ENCODE measurements around the gene CLIC5. TPM values are rescaled to one million over a fixed set of nuclear protein-coding genes. Genes with fewer than 3 reads are reported as not detected.

CLIC5 gene
- 100 to 1,000 TPM; 182 to 199 (median 197) TPM for polyA plus RNA-seq (ENCODE audit: insufficient read length in 4 of 4)

GRCh38 chr6:46015119-46015968 is at the start of gene CLIC5:
CLIC5 (minus strand) TSS chr6:46015860; CDS start chr6:46015542, 318 bp downstream.
- no peak for DNase-seq (ENCODE audit: low read depth in 4 of 4, low spot score in 2 of 4)

DNA sequence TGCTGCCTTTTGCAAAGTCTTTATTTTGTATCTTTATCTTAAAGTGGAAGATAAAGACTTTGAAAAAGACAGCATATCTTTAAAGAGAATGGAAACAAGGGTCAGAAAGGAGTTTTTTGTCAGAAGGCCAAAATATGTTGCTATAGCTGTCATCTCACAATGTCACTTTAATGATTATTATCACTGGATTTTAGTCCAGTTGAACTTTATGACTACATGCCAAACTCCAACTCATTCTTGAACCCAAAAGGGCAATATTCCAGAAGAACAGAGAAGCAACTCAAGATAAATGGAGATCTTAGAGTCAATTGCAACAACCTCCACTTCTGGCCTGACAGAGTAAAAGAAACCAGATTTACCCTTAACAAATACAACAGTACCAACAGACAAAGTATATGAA is 47.3 kb upstream of the CLIC5 start:
- no peak for DNase-seq (ENCODE audit: low read depth in 4 of 4, low spot score in 2 of 4)

DNA sequence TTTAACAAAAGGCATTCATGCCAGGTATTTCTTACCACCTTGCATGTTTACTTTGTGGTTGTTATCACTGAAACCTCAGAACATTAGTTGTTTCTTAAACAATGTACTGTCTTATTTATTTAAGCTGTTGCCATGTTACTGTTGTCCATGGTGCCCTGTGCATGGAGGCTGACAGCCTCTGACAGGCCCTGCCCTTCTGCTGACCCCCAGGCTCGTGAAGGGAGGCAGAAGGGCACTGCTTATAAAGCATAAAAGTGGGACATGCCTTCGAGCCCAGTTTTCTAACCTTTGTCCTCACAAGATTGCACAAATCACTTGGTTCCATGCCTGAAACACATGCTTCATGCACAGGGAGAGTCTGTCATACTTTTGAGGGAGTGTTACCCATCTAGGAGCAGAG is 46.7 kb upstream of the CLIC5 start:
- no peak for DNase-seq (ENCODE audit: low read depth in 4 of 4, low spot score in 2 of 4)

GRCh38 chr6:46061497-46061896 is 45.8 kb upstream of the CLIC5 start:
- DNase-seq (ENCODE audit: low read depth in 4 of 4, low spot score in 2 of 4): no peak

- no peak for DNase-seq (ENCODE audit: low read depth in 4 of 4, low spot score in 2 of 4)
Measured at GRCh38 chr6:46059608-46060007, 43.9 kb upstream of the CLIC5 start.

- DNase-seq (ENCODE audit: low read depth in 4 of 4, low spot score in 2 of 4): no peak
Measured at GRCh38 chr6:46058951-46059350, 43.3 kb upstream of the CLIC5 start.

DNA sequence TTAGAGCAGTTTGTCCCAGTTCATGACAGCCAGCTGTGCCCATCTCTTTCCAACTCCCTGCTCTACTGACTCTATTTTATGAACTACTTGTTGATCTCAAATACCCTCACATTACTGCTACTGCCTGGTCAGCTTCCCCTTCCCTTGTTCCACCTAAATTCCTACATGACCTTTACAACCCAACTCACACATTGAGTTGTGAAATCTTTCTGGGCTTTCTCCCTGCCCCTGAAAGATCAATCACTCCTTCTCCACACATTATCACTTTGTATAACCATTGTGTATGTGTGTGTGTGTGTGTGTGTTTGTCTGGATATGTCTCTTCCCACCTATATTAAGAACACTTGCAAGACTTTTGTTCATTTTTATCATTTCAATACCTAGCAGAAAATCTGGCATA is 42.1 kb upstream of the CLIC5 start:
- no peak for DNase-seq (ENCODE audit: low read depth in 4 of 4, low spot score in 2 of 4)

DNA sequence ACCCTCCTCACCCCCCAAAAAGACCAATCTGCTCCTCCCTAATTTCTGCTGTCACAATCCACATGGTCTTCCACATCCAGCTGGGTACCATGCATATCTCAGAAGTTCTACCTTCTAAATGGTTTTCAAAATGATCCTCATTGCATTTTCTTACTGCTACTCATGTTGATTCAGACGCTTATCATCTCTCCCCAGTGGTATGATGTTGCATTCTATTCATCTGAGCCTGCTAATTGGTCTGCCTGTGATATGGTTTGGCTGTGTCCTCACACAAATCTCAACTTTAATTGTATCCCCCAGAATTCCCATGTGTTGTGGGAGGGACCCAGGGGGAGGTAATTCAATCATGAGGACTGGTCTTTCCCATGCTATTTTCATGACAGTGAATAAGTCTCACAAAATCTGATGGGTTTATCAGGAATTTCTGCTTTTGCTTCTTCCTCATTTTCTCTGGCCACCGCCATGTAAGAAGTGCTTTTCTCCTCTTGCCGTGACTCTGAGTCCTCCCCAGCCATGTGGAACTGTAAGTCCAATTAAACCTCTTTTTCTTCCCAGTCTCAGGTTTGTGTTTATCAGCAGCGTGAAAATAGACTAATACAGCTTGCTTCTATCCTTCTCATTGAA is 41.4 kb upstream of the CLIC5 start:
- DNase-seq (ENCODE audit: low read depth in 4 of 4, low spot score in 2 of 4): no peak

DNA sequence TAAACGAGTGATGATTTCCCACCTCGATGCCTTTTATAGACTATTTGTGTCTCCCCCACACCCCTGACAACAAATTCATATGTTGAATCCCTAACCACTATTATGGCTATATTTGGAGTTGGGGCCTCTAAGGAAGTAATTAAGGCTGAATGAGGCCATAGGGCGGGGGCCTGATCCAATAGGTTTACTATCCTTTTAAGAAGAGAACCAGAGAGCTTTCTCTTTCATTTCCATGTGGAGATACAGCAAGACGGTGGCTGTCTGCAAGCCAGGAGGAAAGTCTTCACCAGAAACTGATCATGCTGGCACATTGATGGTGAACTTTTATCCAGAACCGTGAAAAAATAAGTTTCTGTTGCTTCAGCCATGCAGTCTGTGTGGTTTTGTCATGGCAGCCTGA is 38.9 kb upstream of the CLIC5 start:
- DNase-seq (ENCODE audit: low read depth in 4 of 4, low spot score in 2 of 4): no peak

- no peak for DNase-seq (ENCODE audit: low read depth in 4 of 4, low spot score in 2 of 4)
Measured at GRCh38 chr6:46053039-46053933, 37.6 kb upstream of the CLIC5 start.

DNA sequence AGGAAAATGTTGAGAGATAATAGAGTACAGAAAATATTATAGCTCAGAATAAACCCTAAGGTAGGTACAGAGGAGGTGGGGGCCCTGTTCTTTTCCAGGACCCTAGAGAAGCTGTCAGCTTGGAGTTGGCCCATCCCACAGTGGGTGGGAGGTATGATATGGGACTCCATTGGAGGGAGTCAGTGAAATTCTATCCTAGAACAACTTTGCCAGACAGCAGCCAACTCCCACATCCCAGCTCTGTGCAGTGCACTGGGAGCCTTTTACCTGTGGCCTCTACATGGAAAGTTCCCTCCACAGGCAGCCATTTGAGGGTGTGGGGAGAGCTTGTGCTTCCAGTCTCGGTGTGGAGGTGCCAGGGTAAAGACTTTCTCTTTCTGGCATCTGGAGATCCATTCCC is 36.8 kb upstream of the CLIC5 start:
- no peak for DNase-seq (ENCODE audit: low read depth in 4 of 4, low spot score in 2 of 4)

DNA sequence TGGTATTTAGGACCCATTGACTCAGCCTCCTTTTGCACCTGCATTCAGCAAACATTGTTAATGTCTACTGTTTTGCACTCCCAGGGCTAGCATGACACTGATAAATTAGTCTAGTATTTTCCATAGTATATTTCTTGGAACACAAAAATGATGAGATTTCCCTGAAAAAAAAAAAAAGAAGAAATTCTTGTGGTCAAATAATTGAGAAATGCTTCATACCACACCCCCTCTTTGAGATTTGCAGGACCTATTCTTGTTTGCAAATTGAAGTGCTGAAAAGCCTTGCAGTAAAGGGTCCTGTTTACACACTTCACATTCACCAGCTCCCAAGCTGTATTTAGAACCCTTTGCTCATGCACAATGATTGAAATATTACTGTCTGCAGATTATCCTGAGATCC is 36.3 kb upstream of the CLIC5 start:
- no peak for DNase-seq (ENCODE audit: low read depth in 4 of 4, low spot score in 2 of 4)

- DNase-seq (ENCODE audit: low read depth in 4 of 4, low spot score in 2 of 4): no peak
Measured at GRCh38 chr6:46050845-46051405, 35.3 kb upstream of the CLIC5 start.

GRCh38 chr6:46048646-46049297 is 33.1 kb upstream of the CLIC5 start:
- no peak for DNase-seq (ENCODE audit: low read depth in 4 of 4, low spot score in 2 of 4)

DNA sequence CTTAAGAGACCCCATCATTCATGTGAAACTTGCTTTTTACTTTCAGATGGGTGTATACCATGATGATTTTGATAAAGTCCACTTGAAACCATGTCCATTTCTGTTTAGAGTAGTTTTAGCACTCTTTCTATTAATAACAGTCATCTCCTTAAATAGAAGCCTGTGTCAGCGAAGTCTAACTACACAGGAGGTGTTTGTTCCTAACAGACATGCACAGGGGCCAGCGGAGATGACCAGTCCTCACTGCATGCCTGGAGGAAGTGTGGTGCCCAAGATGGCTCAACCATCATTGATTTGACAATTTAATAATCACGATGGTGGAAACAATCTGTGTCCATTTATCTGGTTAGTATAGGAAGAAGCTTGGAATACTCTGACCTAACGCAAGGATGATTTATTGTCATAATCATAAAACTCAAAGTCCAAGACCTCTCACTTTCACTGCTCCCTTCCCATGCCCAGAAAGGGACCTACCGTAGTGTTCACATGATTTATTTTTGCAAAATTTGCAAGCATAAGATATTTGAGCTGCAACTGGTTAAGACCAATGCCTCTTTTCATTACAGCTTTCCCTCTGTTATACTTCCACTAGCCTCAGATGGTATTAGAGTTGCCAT is 31.0 kb upstream of the CLIC5 start:
- DNase-seq (ENCODE audit: low read depth in 4 of 4, low spot score in 2 of 4): no peak

GRCh38 chr6:46044881-46045617 is 29.4 kb upstream of the CLIC5 start:
- no peak for DNase-seq (ENCODE audit: low read depth in 4 of 4, low spot score in 2 of 4)

GRCh38 chr6:46042355-46042999 is 26.8 kb upstream of the CLIC5 start:
- no peak for DNase-seq (ENCODE audit: low read depth in 4 of 4, low spot score in 2 of 4)

GRCh38 chr6:46040288-46040687 is 24.6 kb upstream of the CLIC5 start:
- no peak for DNase-seq (ENCODE audit: low read depth in 4 of 4, low spot score in 2 of 4)

DNA sequence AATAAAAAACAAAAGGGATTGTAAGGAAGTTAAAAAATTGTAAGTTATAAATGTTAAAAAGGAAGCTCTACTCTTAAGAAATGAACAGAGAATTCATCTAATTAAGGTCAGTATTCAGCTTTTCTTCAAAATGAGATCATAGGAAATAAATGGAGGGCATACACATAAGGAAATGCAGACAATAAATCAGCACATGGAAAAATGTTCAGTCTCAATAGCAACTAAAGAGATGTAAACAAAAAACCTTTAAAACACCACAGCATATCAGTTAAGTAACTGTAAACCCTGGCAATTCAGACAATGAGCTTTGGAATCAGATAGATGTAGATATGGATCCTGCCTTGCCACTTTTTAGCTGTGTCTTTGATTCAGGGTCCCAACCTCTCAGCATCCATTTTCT is 24.0 kb upstream of the CLIC5 start:
- no peak for DNase-seq (ENCODE audit: low read depth in 4 of 4, low spot score in 2 of 4)
